ENCODE results near the gene NPHP4. TPM values are rescaled to one million over a fixed set of nuclear protein-coding genes. Genes with fewer than 3 reads are reported as not detected.

Gene NPHP4
- total and polyA plus RNA-seq, 4 donors: 1.7 to 5.6 (median 3.5) TPM

DNA sequence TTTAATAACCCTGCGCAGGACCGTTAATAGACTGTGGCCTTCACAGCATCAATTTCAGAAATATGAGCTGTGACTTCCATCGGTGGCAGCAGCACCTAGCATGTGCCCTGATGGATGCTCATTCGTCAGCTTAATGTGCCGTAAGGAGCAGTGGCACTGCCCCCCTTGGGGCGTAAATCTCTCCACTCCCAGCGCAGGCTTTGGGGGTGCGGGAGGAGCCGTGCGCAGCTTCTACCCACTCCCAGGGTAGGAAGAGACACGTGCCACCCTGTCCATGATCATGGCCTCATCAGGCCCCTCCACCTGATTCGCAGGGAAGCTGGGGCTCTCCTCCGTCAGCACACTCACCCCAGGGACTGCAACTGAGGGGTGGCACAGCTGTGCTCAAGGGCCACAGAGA, 149.5 kb downstream of the NPHP4 start (continued):
- TF ChIP-seq, protein P1, sequence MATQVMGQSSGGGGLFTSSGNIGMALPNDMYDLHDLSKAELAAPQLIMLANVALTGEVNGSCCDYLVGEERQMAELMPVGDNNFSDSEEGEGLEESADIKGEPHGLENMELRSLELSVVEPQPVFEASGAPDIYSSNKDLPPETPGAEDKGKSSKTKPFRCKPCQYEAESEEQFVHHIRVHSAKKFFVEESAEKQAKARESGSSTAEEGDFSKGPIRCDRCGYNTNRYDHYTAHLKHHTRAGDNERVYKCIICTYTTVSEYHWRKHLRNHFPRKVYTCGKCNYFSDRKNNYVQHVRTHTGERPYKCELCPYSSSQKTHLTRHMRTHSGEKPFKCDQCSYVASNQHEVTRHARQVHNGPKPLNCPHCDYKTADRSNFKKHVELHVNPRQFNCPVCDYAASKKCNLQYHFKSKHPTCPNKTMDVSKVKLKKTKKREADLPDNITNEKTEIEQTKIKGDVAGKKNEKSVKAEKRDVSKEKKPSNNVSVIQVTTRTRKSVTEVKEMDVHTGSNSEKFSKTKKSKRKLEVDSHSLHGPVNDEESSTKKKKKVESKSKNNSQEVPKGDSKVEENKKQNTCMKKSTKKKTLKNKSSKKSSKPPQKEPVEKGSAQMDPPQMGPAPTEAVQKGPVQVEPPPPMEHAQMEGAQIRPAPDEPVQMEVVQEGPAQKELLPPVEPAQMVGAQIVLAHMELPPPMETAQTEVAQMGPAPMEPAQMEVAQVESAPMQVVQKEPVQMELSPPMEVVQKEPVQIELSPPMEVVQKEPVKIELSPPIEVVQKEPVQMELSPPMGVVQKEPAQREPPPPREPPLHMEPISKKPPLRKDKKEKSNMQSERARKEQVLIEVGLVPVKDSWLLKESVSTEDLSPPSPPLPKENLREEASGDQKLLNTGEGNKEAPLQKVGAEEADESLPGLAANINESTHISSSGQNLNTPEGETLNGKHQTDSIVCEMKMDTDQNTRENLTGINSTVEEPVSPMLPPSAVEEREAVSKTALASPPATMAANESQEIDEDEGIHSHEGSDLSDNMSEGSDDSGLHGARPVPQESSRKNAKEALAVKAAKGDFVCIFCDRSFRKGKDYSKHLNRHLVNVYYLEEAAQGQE (IDR thresholded peaks at IDR 0.05): no peak
- TF ChIP-seq FOXA2 (IDR thresholded peaks at IDR 0.05): no peak

DNA sequence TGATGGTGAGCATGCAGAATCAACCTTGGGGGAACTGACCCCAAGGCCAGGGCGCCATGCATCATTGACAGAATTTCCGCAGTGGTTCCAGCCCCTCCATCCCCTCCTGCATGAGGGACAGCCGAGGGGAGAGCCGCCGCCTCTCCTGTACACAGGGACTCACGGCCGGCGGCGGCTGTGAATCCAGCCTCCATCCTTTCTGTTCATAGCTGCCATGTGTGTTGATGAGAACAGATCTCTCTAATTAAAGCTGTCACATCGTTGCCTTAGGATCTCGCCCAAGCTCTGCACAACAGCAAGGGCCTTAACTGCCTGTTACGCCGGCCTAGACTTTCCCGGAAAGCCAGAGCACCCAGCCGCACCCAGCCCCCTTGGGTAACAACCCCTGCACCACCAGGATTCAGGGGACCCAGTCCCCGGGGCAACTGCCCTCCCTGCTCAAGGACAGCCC, 151.6 kb downstream of the NPHP4 start:
- TF ChIP-seq EGR1 (IDR thresholded peaks at IDR 0.05; ENCODE audit: low read depth in 2 of 2) (no peak), NR2F2 (IDR thresholded peaks at IDR 0.05) (no peak), GABPA (IDR thresholded peaks at IDR 0.05 in 1 of 2, conservative IDR thresholded peaks at IDR 0.05 in 1 of 2) (no peak), TAF1 (conservative IDR thresholded peaks at IDR 0.05) (no peak), HNF4A (conservative IDR thresholded peaks at IDR 0.05) (no peak), RXRA (IDR thresholded peaks at IDR 0.05) (no peak), RAD21 (IDR thresholded peaks at IDR 0.05) (no peak), FOXA2 (IDR thresholded peaks at IDR 0.05) (no peak), HNF4G (IDR thresholded peaks at IDR 0.05) (no peak), SP1 (IDR thresholded peaks at IDR 0.05) (no peak), JUND (IDR thresholded peaks at IDR 0.05) (no peak)
- TF ChIP-seq, protein P1 (IDR thresholded peaks at IDR 0.05): no peak
- TF ChIP-seq, protein P2, sequence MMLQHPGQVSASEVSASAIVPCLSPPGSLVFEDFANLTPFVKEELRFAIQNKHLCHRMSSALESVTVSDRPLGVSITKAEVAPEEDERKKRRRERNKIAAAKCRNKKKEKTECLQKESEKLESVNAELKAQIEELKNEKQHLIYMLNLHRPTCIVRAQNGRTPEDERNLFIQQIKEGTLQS (IDR thresholded peaks at IDR 0.05): no peak
- 76% methylated on average over 16 of the region's 16 CpGs for WGBS
- Histone ChIP-seq H3K4me1 (ENCODE audit: control insufficient read depth in 4 of 4, insufficient read depth in 4 of 4, low read length in 3 of 4) (no peaks in the 10 kb centered on the region), H3K9me3 (ENCODE audit: control insufficient read depth in 4 of 4, low read length in 3 of 4) (no peaks in the 10 kb centered on the region), H3K9ac (ENCODE audit: low read depth in 1 of 2, low read length in 2 of 2) (no peak overlapping the region), H3K27me3 (ENCODE audit: control insufficient read depth in 4 of 4, insufficient read depth in 4 of 4, low read length in 3 of 4) (peaks cover 0 to 3% (median 0%) of the 10 kb centered on the region in 4 donors), H3K36me3 (ENCODE audit: control insufficient read depth in 4 of 4, insufficient read depth in 3 of 4, low read depth in 1 of 4, low read length in 3 of 4) (no peaks in the 10 kb centered on the region), H3K27ac (ENCODE audit: low read depth in 1 of 2, low read length in 2 of 2) (no peak overlapping the region), H3K4me3 (ENCODE audit: low read depth in 1 of 3, low read length in 3 of 3) (no peak overlapping the region)
- DNase-seq (ENCODE audit: low spot score): no peak

- Histone ChIP-seq H3K4me1 (ENCODE audit: control insufficient read depth in 4 of 4, insufficient read depth in 4 of 4, low read length in 3 of 4) (no peaks in the 10 kb centered on the region), H3K27ac (ENCODE audit: low read depth in 1 of 2, low read length in 2 of 2) (no peak overlapping the region), H3K27me3 (ENCODE audit: control insufficient read depth in 4 of 4, insufficient read depth in 4 of 4, low read length in 3 of 4) (peaks cover 0 to 3% (median 0%) of the 10 kb centered on the region in 4 donors), H3K9me3 (ENCODE audit: control insufficient read depth in 4 of 4, low read length in 3 of 4) (no peaks in the 10 kb centered on the region), H3K4me3 (ENCODE audit: low read depth in 1 of 3, low read length in 3 of 3) (no peak overlapping the region), H3K9ac (ENCODE audit: low read depth in 1 of 2, low read length in 2 of 2) (no peak overlapping the region), H3K36me3 (ENCODE audit: control insufficient read depth in 4 of 4, insufficient read depth in 3 of 4, low read depth in 1 of 4, low read length in 3 of 4) (no peaks in the 10 kb centered on the region)
- 81% methylated on average over 11 of the region's 11 CpGs for WGBS
- DNase-seq (ENCODE audit: low spot score): no peak
- TF ChIP-seq HNF4A (conservative IDR thresholded peaks at IDR 0.05) (no peak), EGR1 (IDR thresholded peaks at IDR 0.05; ENCODE audit: low read depth in 2 of 2) (no peak), RXRA (IDR thresholded peaks at IDR 0.05) (no peak), SP1 (IDR thresholded peaks at IDR 0.05) (no peak), GABPA (IDR thresholded peaks at IDR 0.05 in 1 of 2, conservative IDR thresholded peaks at IDR 0.05 in 1 of 2) (no peak), JUND (IDR thresholded peaks at IDR 0.05) (no peak), TAF1 (conservative IDR thresholded peaks at IDR 0.05) (no peak), MAX (IDR thresholded peaks at IDR 0.05) (no peak), FOXA2 (IDR thresholded peaks at IDR 0.05) (no peak), RAD21 (IDR thresholded peaks at IDR 0.05) (no peak)
- TF ChIP-seq, protein P1 (IDR thresholded peaks at IDR 0.05): no peak
- TF ChIP-seq, protein P2 (IDR thresholded peaks at IDR 0.05): no peak
Observed at GRCh38 chr1:5839881-5840550, 152.2 kb downstream of the NPHP4 start.

Data from liver (tissue), 9 donors.